Sigmoid colon (tissue), 7 donors: Measurements from ENCODE around the gene IWS1. TPM values are rescaled to one million over a fixed set of nuclear protein-coding genes. Genes with fewer than 3 reads are reported as not detected.

Experiments used
- DNase-seq: peaks from one replicate; pipeline ENCODE4 v3.0.0-alpha.2; 2019
- H3K27ac ChIP-seq, 4 donors: fragments of 200-600 bp; sonication (generic); one replicate each; pipeline ENCODE4 v1.5.1; 2016 to 2019; ENCODE audit warnings: mild to moderate bottlenecking in 1 of 4
- H3K27me3 ChIP-seq, 3 donors: fragments of 200-600 bp; sonication (generic); one replicate each; pipeline ENCODE4 v1.5.1; 2019; ENCODE audit warnings: mild to moderate bottlenecking in 1 of 3
- H3K36me3 ChIP-seq, 4 donors: fragments of 200-600 bp; sonication (generic); one replicate each; pipeline ENCODE4 v1.5.1; 2016 to 2019
- H3K4me1 ChIP-seq, 4 donors: fragments of 200-600 bp; sonication (generic); one replicate each; pipeline ENCODE4 v1.5.1; 2017 to 2019
- H3K4me3 ChIP-seq, 4 donors: fragments of 200-600 bp; sonication (generic); one replicate each; pipeline ENCODE4 v1.5.1; 2017 to 2019; ENCODE audit warnings: mild to moderate bottlenecking in 2 of 4, moderate library complexity in 1 of 4
- H3K9me3 ChIP-seq, 4 donors: fragments of 200-600 bp in 3 of 4; sonication (generic) in 3 of 4; one replicate each; pipeline versions ENCODE4 v1.5.1 to v1.6.1; 2013 to 2019
- CTCF ChIP-seq, 4 experiments: fragments of 450-650 bp in 3 of 4; fragments of 200-600 bp in 1 of 4; IDR thresholded peaks; one replicate each; pipeline ENCODE4 v1.5.1; 2016 to 2019; ENCODE audit warnings: antibody characterized with exemption in 4 of 4, mild to moderate bottlenecking in 3 of 4, moderate library complexity in 2 of 4
- EP300 ChIP-seq, 4 donors: sonication (generic); formaldehyde crosslinking; IDR thresholded peaks; one replicate each; pipeline ENCODE4 v1.6.1; 2017; ENCODE audit warnings: antibody characterized with exemption in 4 of 4
- POLR2A ChIP-seq, 2 donors: fragments of 450-650 bp; IDR thresholded peaks; one replicate each; pipeline ENCODE4 v1.6.1; 2016; ENCODE audit warnings: antibody characterized with exemption in 2 of 2, mild to moderate bottlenecking in 2 of 2, moderate library complexity in 2 of 2
- POLR2AphosphoS5 ChIP-seq, 4 donors: sonication (generic); formaldehyde crosslinking; IDR thresholded peaks; one replicate each; pipeline ENCODE4 v1.6.1; 2017; ENCODE audit warnings: antibody characterized with exemption in 4 of 4
- WGBS, 2 donors: extraction: QIAGEN DNeasy Blood & Tissue Kit; methylation state at CpG; one replicate each; pipeline ENCODE4 v1.1.7; 2013; 5-methylcytosine and 5-hydroxymethylcytosine counted together
- intact Hi-C: fragments of 100-400 bp; cut with DNase I; formaldehyde crosslinking; loops from one replicate; pipeline ENCODE4 v1.15.1; 2023
- polyA plus RNA-seq, 3 donors: library from polyadenylated mRNA; stranded (reverse); fragments of 200-250 nt; gene quantifications; one replicate each; pipeline ENCODE4 v1.2.3, GENCODE V29; 2013
- total RNA-seq, 4 donors: library from RNA; depleted of rRNA; stranded (reverse); fragments of >200 nt; gene quantifications; one replicate each; pipeline ENCODE4 v1.1.0, GENCODE V29; 2016
- donor health status: healthy with polysubstance abuse.
- donor health status: Bipolar disorder and iron deficiency.
- donor health status: healthy.

IWS1 gene
- total and polyA plus RNA-seq, 7 donors: 28.1 to 47.9 (median 31.2) TPM

- no peaks in the 10 kb centered on the region for H3K4me1 ChIP-seq
- H3K36me3 ChIP-seq: no peaks in the 10 kb centered on the region
- H3K9me3 ChIP-seq: peaks cover 0 to 4% (median 0%) of the 10 kb centered on the region in 4 donors
- H3K27me3 ChIP-seq: no peaks in the 10 kb centered on the region
- DNase-seq: no peak
- TF ChIP-seq POLR2AphosphoS5 (IDR thresholded peaks at IDR 0.05): no peak
- no peak for TF ChIP-seq POLR2A (IDR thresholded peaks at IDR 0.05)
- no peak for TF ChIP-seq CTCF (IDR thresholded peaks at IDR 0.05)
- intact Hi-C loops: no loop called here
- no peak overlapping the region for H3K4me3 ChIP-seq
- no peak overlapping the region for H3K27ac ChIP-seq
- WGBS, 2 donors: 83 to 88% methylated on average over 8 of the region's 8 CpGs
Observed at GRCh38 chr2:127561371-127561770, 35.1 kb upstream of the IWS1 start.

GRCh38 chr2:127560931-127561280 lies 34.6 kb upstream of the IWS1 start:
- no peaks in the 10 kb centered on the region for H3K4me1 ChIP-seq
- TF ChIP-seq POLR2AphosphoS5 (IDR thresholded peaks at IDR 0.05) (no peak), EP300 (IDR thresholded peaks at IDR 0.05) (no peak), CTCF (IDR thresholded peaks at IDR 0.05) (no peak), POLR2A (IDR thresholded peaks at IDR 0.05) (no peak)
- no peak overlapping the region for H3K4me3 ChIP-seq
- H3K36me3 ChIP-seq: no peaks in the 10 kb centered on the region
- intact Hi-C loops: no loop called here
- no peaks in the 10 kb centered on the region for H3K27me3 ChIP-seq
- H3K9me3 ChIP-seq: peaks cover 0 to 4% (median 0%) of the 10 kb centered on the region in 4 donors
- no peak for DNase-seq
- no peak overlapping the region for H3K27ac ChIP-seq
- WGBS, 2 donors: 90 to 95% methylated on average over 5 of the region's 5 CpGs

- H3K4me1 ChIP-seq: no peaks in the 10 kb centered on the region
- H3K27ac ChIP-seq: no peak overlapping the region
- H3K36me3 ChIP-seq: no peaks in the 10 kb centered on the region
- no peaks in the 10 kb centered on the region for H3K27me3 ChIP-seq
- no peak for TF ChIP-seq POLR2A (IDR thresholded peaks at IDR 0.05)
- no peak for TF ChIP-seq POLR2AphosphoS5 (IDR thresholded peaks at IDR 0.05)
- TF ChIP-seq EP300 (IDR thresholded peaks at IDR 0.05): no peak
- TF ChIP-seq CTCF (IDR thresholded peaks at IDR 0.05): no peak
- peaks cover 0 to 4% (median 0%) of the 10 kb centered on the region in 4 donors for H3K9me3 ChIP-seq
- WGBS, 2 donors: 88 to 90% methylated on average over 13 of the region's 13 CpGs
- H3K4me3 ChIP-seq: no peak overlapping the region
- no peak for DNase-seq
- intact Hi-C loops: no loop called here
Observed at GRCh38 chr2:127560201-127560930, 34.1 kb upstream of the IWS1 start.

- H3K27me3 ChIP-seq: no peaks in the 10 kb centered on the region
- WGBS, 2 donors: 91 to 95% methylated on average over 5 of the region's 5 CpGs
- TF ChIP-seq EP300 (IDR thresholded peaks at IDR 0.05) (no peak), CTCF (IDR thresholded peaks at IDR 0.05) (no peak), POLR2AphosphoS5 (IDR thresholded peaks at IDR 0.05) (no peak)
- no peak overlapping the region for H3K4me3 ChIP-seq
- no peak overlapping the region for H3K27ac ChIP-seq
- intact Hi-C loops: no loop called here
- H3K9me3 ChIP-seq: peaks cover 0 to 4% (median 0%) of the 10 kb centered on the region in 4 donors
- DNase-seq: no peak
- no peaks in the 10 kb centered on the region for H3K36me3 ChIP-seq
- H3K4me1 ChIP-seq: no peaks in the 10 kb centered on the region
Observed at GRCh38 chr2:127559454-127559853, 33.2 kb upstream of the IWS1 start.

GRCh38 chr2:127558911-127559310 lies 32.6 kb upstream of the IWS1 start:
- WGBS, 2 donors: 88% methylated on average over 8 of the region's 8 CpGs
- Histone ChIP-seq H3K4me1 (no peaks in the 10 kb centered on the region), H3K9me3 (peaks cover 0 to 4% (median 0%) of the 10 kb centered on the region in 4 donors), H3K27me3 (no peaks in the 10 kb centered on the region), H3K27ac (no peak overlapping the region), H3K4me3 (no peak overlapping the region), H3K36me3 (no peaks in the 10 kb centered on the region)
- no peak for DNase-seq
- TF ChIP-seq EP300 (IDR thresholded peaks at IDR 0.05) (no peak), POLR2AphosphoS5 (IDR thresholded peaks at IDR 0.05) (no peak), CTCF (IDR thresholded peaks at IDR 0.05) (no peak), POLR2A (IDR thresholded peaks at IDR 0.05) (no peak)
- intact Hi-C loops: no loop called here
